Gastroesophageal sphincter (tissue), 3 donors: ENCODE data around the gene RBM18.

Experiments
- EP300 ChIP-seq: sonication (generic); formaldehyde crosslinking; IDR thresholded peaks from one replicate; pipeline ENCODE4 v1.6.1; 2017; ENCODE audit warnings: antibody characterized with exemption, mild to moderate bottlenecking
- POLR2A ChIP-seq, 2 donors: fragments of 450-650 bp; IDR thresholded peaks; one replicate each; pipeline ENCODE4 v1.6.1; 2017; ENCODE audit warnings: antibody characterized with exemption in 2 of 2, mild to moderate bottlenecking in 2 of 2, moderate library complexity in 1 of 2
- POLR2AphosphoS5 ChIP-seq: sonication (generic); formaldehyde crosslinking; IDR thresholded peaks from one replicate; pipeline ENCODE4 v1.6.1; 2017; ENCODE audit warnings: antibody characterized with exemption
- TF ChIP-seq, protein P1 (sequence below), 4 experiments: fragments of 200-600 bp in 2 of 4; fragments of 450-650 bp in 2 of 4; sonication (generic) in 1 of 4; IDR thresholded peaks; one replicate each; pipeline ENCODE4 v1.5.1; 2017 to 2019; ENCODE audit warnings: antibody characterized with exemption in 4 of 4, mild to moderate bottlenecking in 2 of 4, moderate library complexity in 2 of 4

DNA sequence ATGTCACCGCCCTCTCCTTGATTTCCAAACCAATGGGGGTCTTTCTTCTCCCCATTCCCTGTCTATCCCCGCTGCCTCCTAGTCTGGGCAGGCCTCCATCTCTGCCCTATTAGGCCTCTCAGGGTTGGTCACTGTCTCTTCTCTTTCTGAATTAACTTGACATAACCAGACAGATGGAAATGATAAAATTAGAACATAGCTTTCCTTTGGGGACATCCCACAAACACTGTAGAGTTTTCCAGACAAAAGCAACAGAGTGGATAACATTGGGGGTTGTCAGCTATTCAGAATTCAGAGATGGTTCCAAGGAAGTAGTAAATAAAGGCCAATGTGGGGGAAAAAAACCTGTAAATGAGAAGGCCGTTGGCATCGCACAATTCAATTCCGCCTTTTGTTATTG is 60.6 kb downstream of the RBM18 start:
- TF ChIP-seq POLR2AphosphoS5 (no peak), EP300 (no peak), POLR2A (IDR thresholded peaks at IDR 0.05) (no peak)
- TF ChIP-seq, protein P1, sequence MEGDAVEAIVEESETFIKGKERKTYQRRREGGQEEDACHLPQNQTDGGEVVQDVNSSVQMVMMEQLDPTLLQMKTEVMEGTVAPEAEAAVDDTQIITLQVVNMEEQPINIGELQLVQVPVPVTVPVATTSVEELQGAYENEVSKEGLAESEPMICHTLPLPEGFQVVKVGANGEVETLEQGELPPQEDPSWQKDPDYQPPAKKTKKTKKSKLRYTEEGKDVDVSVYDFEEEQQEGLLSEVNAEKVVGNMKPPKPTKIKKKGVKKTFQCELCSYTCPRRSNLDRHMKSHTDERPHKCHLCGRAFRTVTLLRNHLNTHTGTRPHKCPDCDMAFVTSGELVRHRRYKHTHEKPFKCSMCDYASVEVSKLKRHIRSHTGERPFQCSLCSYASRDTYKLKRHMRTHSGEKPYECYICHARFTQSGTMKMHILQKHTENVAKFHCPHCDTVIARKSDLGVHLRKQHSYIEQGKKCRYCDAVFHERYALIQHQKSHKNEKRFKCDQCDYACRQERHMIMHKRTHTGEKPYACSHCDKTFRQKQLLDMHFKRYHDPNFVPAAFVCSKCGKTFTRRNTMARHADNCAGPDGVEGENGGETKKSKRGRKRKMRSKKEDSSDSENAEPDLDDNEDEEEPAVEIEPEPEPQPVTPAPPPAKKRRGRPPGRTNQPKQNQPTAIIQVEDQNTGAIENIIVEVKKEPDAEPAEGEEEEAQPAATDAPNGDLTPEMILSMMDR (IDR thresholded peaks at IDR 0.05) = no peak
